HCT116 (cell line): ENCODE results near the gene SAT1. TPM values are rescaled to one million over a fixed set of nuclear protein-coding genes. Genes with fewer than 3 reads are reported as not detected.

Source experiments
- ATAC-seq: fragments of 200-7000 bp; cut with Tn5 transposase; 2 replicates; pipeline ENCODE4 v1.9.1; 2020; ENCODE audit warnings: mild to moderate bottlenecking, moderate library complexity
- BruUV-seq: library from RNA; stranded (reverse); fragments of 400-500 nt; replicated peaks from 2 replicates; lab custom pipeline; 2021; lab: Mats Ljungman, UMichigan
- CTCF ChIA-PET: fragments of 300-600 bp; sonication (Branson Sonifier 250); formaldehyde crosslinking; loops from one replicate; lab custom pipeline; 2021; ENCODE audit warnings: antibody characterized with exemption; lab: Charles Lee
- POLR2A ChIA-PET: fragments of 300-600, 350-600 bp; sonication (Branson Sonifier 250); formaldehyde crosslinking; loops from one replicate; lab custom pipeline; 2021; ENCODE audit warnings: antibody characterized with exemption; lab: Charles Lee
- RAD21 ChIA-PET, 2 experiments: fragments of 300-600 bp; sonication (Branson Sonifier 250); formaldehyde crosslinking; loops; one replicate each; lab custom pipeline; 2023; ENCODE audit warnings: low total read pairs in 2 of 2; ENCODE audit not compliant: uncharacterized antibody in 2 of 2, unreplicated experiment in 2 of 2, low non-redundant PET in 1 of 2; lab: Charles Lee
- DNase-seq: peaks from one replicate; pipeline ENCODE4 v3.0.0-alpha.2; 2010; ENCODE audit warnings: low read depth, low spot score
- H2AFZ ChIP-seq: fragments of 200-600 bp; shearing (Covaris generic), sonication (generic); 2 replicates; pipeline ENCODE4 v1.6.1; 2017; ENCODE audit warnings: low read depth, mixed run types, mixed read lengths, antibody characterized with exemption, low read length; ENCODE audit not compliant: poor library complexity, severe bottlenecking
- H3K27ac ChIP-seq: 2 replicates; pipeline ENCODE4 v1.5.1; 2012; ENCODE audit warnings: low read depth, low read length
- H3K27me3 ChIP-seq: fragments of 200-600 bp; sonication (generic); 2 replicates; pipeline ENCODE4 v1.6.1; 2016; ENCODE audit warnings: mixed run types, low read length, mixed read lengths; ENCODE audit not compliant: insufficient read depth
- H3K36me3 ChIP-seq, 2 experiments: fragments of 200-500 bp in 1 of 2; fragments of 200-600 bp in 1 of 2; sonication (Bioruptor generic) in 1 of 2; sonication (generic) in 1 of 2; 2 replicates each; pipeline versions ENCODE4 v1.5.1 to v1.6.1; 2014 to 2016; ENCODE audit warnings: low read length in 2 of 2, inconsistent platforms in 1 of 2, mixed read lengths in 1 of 2, mixed run types in 1 of 2; ENCODE audit not compliant: insufficient read depth in 2 of 2, control insufficient read depth in 1 of 2
- H3K4me1 ChIP-seq, 2 experiments: fragments of 200-600 bp in 1 of 2; sonication (generic) in 1 of 2; 2 replicates each; pipeline versions ENCODE4 v1.5.1 to v1.6.1; 2012 to 2017; ENCODE audit warnings: low read length in 2 of 2, inconsistent platforms in 1 of 2, mild to moderate bottlenecking in 1 of 2, mixed read lengths in 1 of 2, mixed run types in 1 of 2, moderate library complexity in 1 of 2; ENCODE audit not compliant: insufficient read depth in 2 of 2, control insufficient read depth in 1 of 2
- H3K4me2 ChIP-seq: fragments of 200-600 bp; sonication (generic); 2 replicates; pipeline ENCODE4 v1.6.1; 2017; ENCODE audit warnings: mixed run types, low read length, mixed read lengths
- H3K4me3 ChIP-seq, 2 experiments: fragments of 200-600 bp in 1 of 2; sonication (generic) in 1 of 2; replicated peaks in 1 of 2; 2 replicates each; pipeline ENCODE4 v1.5.1; 2011 to 2016; ENCODE audit warnings: low read length in 2 of 2, control low read depth in 1 of 2, low read depth in 1 of 2, mild to moderate bottlenecking in 1 of 2, mixed read lengths in 1 of 2, mixed run types in 1 of 2
- H3K79me2 ChIP-seq: fragments of 200-600 bp; sonication (generic); 2 replicates; pipeline ENCODE4 v1.6.1; 2017; ENCODE audit warnings: mild to moderate bottlenecking, mixed run types, low read length, moderate library complexity, mixed read lengths; ENCODE audit not compliant: insufficient read depth
- H3K9ac ChIP-seq: fragments of 200-600 bp; sonication (generic); 2 replicates; pipeline ENCODE4 v1.6.1; 2016; ENCODE audit warnings: low read length, mixed read lengths
- H3K9me2 ChIP-seq: fragments of 200-600 bp; sonication (generic), shearing (Covaris generic); 2 replicates; pipeline ENCODE4 v1.6.1; 2017; ENCODE audit warnings: mixed run types, mild to moderate bottlenecking, moderate library complexity; ENCODE audit not compliant: insufficient read depth
- H3K9me3 ChIP-seq, 2 experiments: fragments of 200-500 bp in 1 of 2; fragments of 200-600 bp in 1 of 2; sonication (Bioruptor generic) in 1 of 2; sonication (generic) in 1 of 2; 2 replicates each; pipeline ENCODE4 v1.6.1; 2014 to 2017; ENCODE audit warnings: low read length in 2 of 2, mixed read lengths in 2 of 2, inconsistent platforms in 1 of 2, low read depth in 1 of 2, mild to moderate bottlenecking in 1 of 2, mixed run types in 1 of 2, moderate library complexity in 1 of 2; ENCODE audit not compliant: control insufficient read depth in 1 of 2, insufficient read depth in 1 of 2
- H4K20me1 ChIP-seq: fragments of 200-600 bp; sonication (generic), shearing (Covaris generic); 2 replicates; pipeline ENCODE4 v1.6.1; 2017; ENCODE audit warnings: mixed run types, mild to moderate bottlenecking, moderate library complexity; ENCODE audit not compliant: insufficient read depth
- CTCF ChIP-seq, 3 experiments: fragments of 200-600 bp in 1 of 3; sonication (generic) in 1 of 3; IDR thresholded peaks in 2 of 3; conservative IDR thresholded peaks in 1 of 3; 2 replicates each; pipeline ENCODE4 v1.5.1; 2012 to 2017; ENCODE audit warnings: low read depth in 2 of 3, low read length in 2 of 3, antibody characterized with exemption in 1 of 3, borderline replicate concordance in 1 of 3, control low read depth in 1 of 3, mild to moderate bottlenecking in 1 of 3, mixed read lengths in 1 of 3, mixed run types in 1 of 3, moderate library complexity in 1 of 3; ENCODE audit not compliant: insufficient read depth in 1 of 3
- EZH2phosphoT487 ChIP-seq: fragments of 200-600 bp; IDR thresholded peaks from 2 replicates; pipeline ENCODE4 v1.6.1; 2018; ENCODE audit warnings: antibody characterized with exemption, borderline replicate concordance
- SIN3A ChIP-seq: IDR thresholded peaks from 2 replicates; pipeline ENCODE4 v1.6.1; 2012; ENCODE audit warnings: low read depth
- SRF ChIP-seq: IDR thresholded peaks from 2 replicates; pipeline ENCODE4 v1.6.1; 2012; ENCODE audit warnings: low read depth
- intact Hi-C: fragments of 100-400 bp; cut with micrococcal nuclease; formaldehyde crosslinking; loops from 2 replicates; pipeline ENCODE4 v1.10.0; 2022
- total RNA-seq: library from RNA; stranded (reverse); gene quantifications from one replicate; pipeline ENCODE4 v1.2.1, GENCODE V29; 2021; ENCODE audit not compliant: unreplicated experiment
- TF ChIP-seq, protein P1 (sequence below): IDR thresholded peaks from 2 replicates; pipeline ENCODE4 v1.6.1; 2012; ENCODE audit warnings: low read depth

Gene SAT1
- total RNA-seq, 1 experiment from 2014 or later: 821 TPM

DNA sequence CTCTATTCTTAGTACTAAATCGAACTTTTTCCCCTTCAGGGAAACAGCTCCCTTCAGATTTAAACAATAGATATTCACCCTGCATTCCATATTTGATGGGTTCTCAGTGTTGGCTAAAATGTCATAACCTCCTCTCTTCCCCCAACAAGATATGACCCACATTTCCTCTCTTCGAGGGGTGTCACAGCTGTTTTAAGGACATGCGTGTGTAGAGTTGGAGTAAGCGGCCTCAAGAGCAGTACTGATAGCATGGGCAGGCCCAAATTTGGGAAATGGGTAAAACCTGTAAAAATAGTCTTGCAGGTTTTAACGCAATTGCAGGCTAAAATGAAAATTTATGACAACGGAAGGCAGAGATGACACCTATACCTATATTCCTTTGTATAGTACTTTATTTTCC is 28.7 kb downstream of the SAT1 start:
- no peaks in the 10 kb centered on the region for H4K20me1 ChIP-seq
- BruUV-seq: no TSS peak
- H3K27me3 ChIP-seq: no peaks in the 10 kb centered on the region
- H3K27ac ChIP-seq: no peak overlapping the region
- H3K79me2 ChIP-seq: no peaks in the 10 kb centered on the region
- TF ChIP-seq, protein P1, sequence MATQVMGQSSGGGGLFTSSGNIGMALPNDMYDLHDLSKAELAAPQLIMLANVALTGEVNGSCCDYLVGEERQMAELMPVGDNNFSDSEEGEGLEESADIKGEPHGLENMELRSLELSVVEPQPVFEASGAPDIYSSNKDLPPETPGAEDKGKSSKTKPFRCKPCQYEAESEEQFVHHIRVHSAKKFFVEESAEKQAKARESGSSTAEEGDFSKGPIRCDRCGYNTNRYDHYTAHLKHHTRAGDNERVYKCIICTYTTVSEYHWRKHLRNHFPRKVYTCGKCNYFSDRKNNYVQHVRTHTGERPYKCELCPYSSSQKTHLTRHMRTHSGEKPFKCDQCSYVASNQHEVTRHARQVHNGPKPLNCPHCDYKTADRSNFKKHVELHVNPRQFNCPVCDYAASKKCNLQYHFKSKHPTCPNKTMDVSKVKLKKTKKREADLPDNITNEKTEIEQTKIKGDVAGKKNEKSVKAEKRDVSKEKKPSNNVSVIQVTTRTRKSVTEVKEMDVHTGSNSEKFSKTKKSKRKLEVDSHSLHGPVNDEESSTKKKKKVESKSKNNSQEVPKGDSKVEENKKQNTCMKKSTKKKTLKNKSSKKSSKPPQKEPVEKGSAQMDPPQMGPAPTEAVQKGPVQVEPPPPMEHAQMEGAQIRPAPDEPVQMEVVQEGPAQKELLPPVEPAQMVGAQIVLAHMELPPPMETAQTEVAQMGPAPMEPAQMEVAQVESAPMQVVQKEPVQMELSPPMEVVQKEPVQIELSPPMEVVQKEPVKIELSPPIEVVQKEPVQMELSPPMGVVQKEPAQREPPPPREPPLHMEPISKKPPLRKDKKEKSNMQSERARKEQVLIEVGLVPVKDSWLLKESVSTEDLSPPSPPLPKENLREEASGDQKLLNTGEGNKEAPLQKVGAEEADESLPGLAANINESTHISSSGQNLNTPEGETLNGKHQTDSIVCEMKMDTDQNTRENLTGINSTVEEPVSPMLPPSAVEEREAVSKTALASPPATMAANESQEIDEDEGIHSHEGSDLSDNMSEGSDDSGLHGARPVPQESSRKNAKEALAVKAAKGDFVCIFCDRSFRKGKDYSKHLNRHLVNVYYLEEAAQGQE: no peak
- no peak for TF ChIP-seq EZH2phosphoT487
- TF ChIP-seq SIN3A: no peak
- TF ChIP-seq CTCF (IDR thresholded peaks at IDR 0.05 in 2 of 3, conservative IDR thresholded peaks at IDR 0.05 in 1 of 3; ENCODE audit: borderline replicate concordance in 1 of 3, insufficient read depth in 1 of 3, low read depth in 2 of 3, low read length in 2 of 3): no peak
- TF ChIP-seq SRF: no peak
- TF ChIP-seq, all 23 proteins: peak for 0
- no peak overlapping the region for H2AFZ ChIP-seq
- no peak overlapping the region for H3K4me2 ChIP-seq
- no peaks in the 10 kb centered on the region for H3K9me2 ChIP-seq
- RAD21 ChIA-PET: no interaction called here
- CTCF ChIA-PET: no interaction called here
- DNase-seq: no peak
- ATAC-seq: no peak
- H3K9ac ChIP-seq: no peak overlapping the region
- H3K4me3 ChIP-seq: no peak overlapping the region
- no peaks in the 10 kb centered on the region for H3K36me3 ChIP-seq
- peaks cover 20 to 21% of the 10 kb centered on the region in 2 experiments for H3K4me1 ChIP-seq
- POLR2A ChIA-PET: no interaction called here
- intact Hi-C loops: no loop called here
- H3K9me3 ChIP-seq: no peaks in the 10 kb centered on the region
